Measurements from ENCODE around the gene LAMA2.

Gene LAMA2

DNA sequence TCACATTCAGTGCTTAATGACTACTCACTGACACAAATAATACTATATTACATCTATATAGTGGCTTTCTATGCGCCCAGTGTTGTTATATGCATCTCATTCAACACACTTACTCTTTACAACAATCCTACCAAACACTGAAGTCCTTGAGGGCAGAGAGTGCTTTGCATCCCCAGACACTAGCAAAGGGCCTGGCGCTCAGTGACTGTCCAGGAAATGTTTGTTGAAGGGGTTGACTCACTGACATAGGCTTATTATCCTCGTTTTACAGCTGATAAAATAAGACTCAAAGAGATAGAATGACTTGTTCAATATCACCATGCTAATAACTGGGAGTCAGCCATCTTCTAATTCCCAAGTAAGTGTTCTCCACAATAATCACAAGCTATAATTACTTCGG, 663.8 kb downstream of the LAMA2 start:
- Histone ChIP-seq H3K36me3 (replicated peaks; ENCODE audit: insufficient read depth, low read length) (no peaks in the 10 kb centered on the region), H3F3A (ENCODE audit: insufficient read depth, low read length) (no peaks in the 10 kb centered on the region), H3K4me1 (ENCODE audit: low read length) (no peaks in the 10 kb centered on the region), H3K9ac (ENCODE audit: low read length) (no peak overlapping the region), H4K20me1 (ENCODE audit: insufficient read depth, low read length) (no peaks in the 10 kb centered on the region), H3K4me2 (ENCODE audit: low read depth, low read length) (no peak overlapping the region), H3K9me2 (replicated peaks; ENCODE audit: insufficient read depth, low read length) (no peaks in the 10 kb centered on the region), H3K9me3 (replicated peaks; ENCODE audit: insufficient read depth, low read length) (no peaks in the 10 kb centered on the region), H2AFZ (ENCODE audit: low read length) (no peak overlapping the region), H3K79me2 (ENCODE audit: low read length) (no peaks in the 10 kb centered on the region), H3K27ac (ENCODE audit: low read length) (no peak overlapping the region), H3K4me3 (ENCODE audit: low read length) (no peak overlapping the region), H3K27me3 (replicated peaks; ENCODE audit: insufficient read depth, low read length) (no peaks in the 10 kb centered on the region)
- TF ChIP-seq, protein P1, sequence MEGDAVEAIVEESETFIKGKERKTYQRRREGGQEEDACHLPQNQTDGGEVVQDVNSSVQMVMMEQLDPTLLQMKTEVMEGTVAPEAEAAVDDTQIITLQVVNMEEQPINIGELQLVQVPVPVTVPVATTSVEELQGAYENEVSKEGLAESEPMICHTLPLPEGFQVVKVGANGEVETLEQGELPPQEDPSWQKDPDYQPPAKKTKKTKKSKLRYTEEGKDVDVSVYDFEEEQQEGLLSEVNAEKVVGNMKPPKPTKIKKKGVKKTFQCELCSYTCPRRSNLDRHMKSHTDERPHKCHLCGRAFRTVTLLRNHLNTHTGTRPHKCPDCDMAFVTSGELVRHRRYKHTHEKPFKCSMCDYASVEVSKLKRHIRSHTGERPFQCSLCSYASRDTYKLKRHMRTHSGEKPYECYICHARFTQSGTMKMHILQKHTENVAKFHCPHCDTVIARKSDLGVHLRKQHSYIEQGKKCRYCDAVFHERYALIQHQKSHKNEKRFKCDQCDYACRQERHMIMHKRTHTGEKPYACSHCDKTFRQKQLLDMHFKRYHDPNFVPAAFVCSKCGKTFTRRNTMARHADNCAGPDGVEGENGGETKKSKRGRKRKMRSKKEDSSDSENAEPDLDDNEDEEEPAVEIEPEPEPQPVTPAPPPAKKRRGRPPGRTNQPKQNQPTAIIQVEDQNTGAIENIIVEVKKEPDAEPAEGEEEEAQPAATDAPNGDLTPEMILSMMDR (IDR thresholded peaks at IDR 0.05; ENCODE audit: low read length) = no peak
- TF ChIP-seq EZH2 (optimal IDR thresholded peaks at IDR 0.05; ENCODE audit: low read depth, low read length) (no peak), EZH2phosphoT487 (IDR thresholded peaks at IDR 0.05; ENCODE audit: low read length) (no peak)
- no peak for DNase-seq

DNA sequence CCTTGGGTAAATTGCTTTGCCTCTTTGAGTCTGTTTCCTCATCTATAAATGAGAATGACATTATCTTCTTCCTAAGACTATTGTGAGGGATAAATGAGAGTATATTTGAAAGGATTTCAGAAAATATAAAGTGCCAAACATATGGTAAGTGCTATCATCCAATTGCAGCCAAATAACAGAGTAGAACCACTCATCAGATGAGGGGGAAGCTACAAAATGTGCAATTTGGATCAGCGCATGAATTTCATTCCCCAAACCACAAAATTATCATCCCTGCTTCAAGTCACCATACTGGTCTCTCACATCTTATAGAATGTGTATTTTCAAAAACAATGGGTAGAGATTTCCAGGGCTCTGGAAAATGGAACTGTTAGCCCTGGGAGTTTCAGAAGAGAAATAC, 668.5 kb downstream of the LAMA2 start:
- Histone ChIP-seq H3K79me2 (ENCODE audit: low read length) (no peaks in the 10 kb centered on the region), H3K36me3 (replicated peaks; ENCODE audit: insufficient read depth, low read length) (no peaks in the 10 kb centered on the region), H3K4me1 (ENCODE audit: low read length) (no peaks in the 10 kb centered on the region), H3F3A (ENCODE audit: insufficient read depth, low read length) (no peaks in the 10 kb centered on the region), H3K9me3 (replicated peaks; ENCODE audit: insufficient read depth, low read length) (no peaks in the 10 kb centered on the region; the same call in 1 of the 2 replicates), H3K9me2 (replicated peaks; ENCODE audit: insufficient read depth, low read length) (no peaks in the 10 kb centered on the region), H3K27ac (ENCODE audit: low read length) (no peak overlapping the region), H3K4me3 (ENCODE audit: low read length) (no peak overlapping the region), H4K20me1 (ENCODE audit: insufficient read depth, low read length) (no peaks in the 10 kb centered on the region), H2AFZ (ENCODE audit: low read length) (no peak overlapping the region), H3K9ac (ENCODE audit: low read length) (no peak overlapping the region), H3K27me3 (replicated peaks; ENCODE audit: insufficient read depth, low read length) (no peaks in the 10 kb centered on the region), H3K4me2 (ENCODE audit: low read depth, low read length) (no peak overlapping the region)
- TF ChIP-seq EZH2phosphoT487 (IDR thresholded peaks at IDR 0.05; ENCODE audit: low read length) = no peak
- TF ChIP-seq EZH2 (optimal IDR thresholded peaks at IDR 0.05; ENCODE audit: low read depth, low read length) = no peak
- TF ChIP-seq, protein P1 (IDR thresholded peaks at IDR 0.05; ENCODE audit: low read length) = no peak
- DNase-seq = no peak

DNA sequence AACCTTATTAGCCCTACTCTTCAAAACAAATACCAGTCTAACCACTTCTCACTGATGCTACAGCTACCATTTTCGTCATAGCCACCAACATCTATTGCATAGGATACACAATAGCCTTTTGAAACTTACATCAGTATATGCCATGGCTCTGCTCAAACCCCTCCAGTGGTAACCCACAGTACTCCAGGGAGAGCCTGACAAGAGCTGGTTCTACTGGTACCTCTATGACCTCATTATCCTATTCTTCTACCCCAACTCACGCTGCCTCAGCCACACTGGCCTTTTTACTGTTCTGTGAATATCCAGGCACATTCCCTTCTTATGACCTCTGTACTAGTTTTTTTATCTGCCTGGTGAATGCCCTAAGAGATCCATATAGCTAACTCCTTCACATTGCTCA, 669.5 kb downstream of the LAMA2 start:
- H2AFZ ChIP-seq (ENCODE audit: low read length) = no peak overlapping the region
- no peaks in the 10 kb centered on the region for H3K27me3 ChIP-seq (replicated peaks; ENCODE audit: insufficient read depth, low read length)
- TF ChIP-seq, protein P1 (IDR thresholded peaks at IDR 0.05; ENCODE audit: low read length) = no peak
- TF ChIP-seq EZH2 (optimal IDR thresholded peaks at IDR 0.05; ENCODE audit: low read depth, low read length) = no peak
- TF ChIP-seq EZH2phosphoT487 (IDR thresholded peaks at IDR 0.05; ENCODE audit: low read length) = no peak
- H3K9me3 ChIP-seq (replicated peaks; ENCODE audit: insufficient read depth, low read length) = no peaks in the 10 kb centered on the region; the same call in 1 of the 2 replicates
- no peak for DNase-seq
- H4K20me1 ChIP-seq (ENCODE audit: insufficient read depth, low read length) = no peaks in the 10 kb centered on the region
- no peak overlapping the region for H3K27ac ChIP-seq (ENCODE audit: low read length)
- no peaks in the 10 kb centered on the region for H3K4me1 ChIP-seq (ENCODE audit: low read length)
- H3K4me2 ChIP-seq (ENCODE audit: low read depth, low read length) = no peak overlapping the region
- no peaks in the 10 kb centered on the region for H3F3A ChIP-seq (ENCODE audit: insufficient read depth, low read length)
- H3K36me3 ChIP-seq (replicated peaks; ENCODE audit: insufficient read depth, low read length) = no peaks in the 10 kb centered on the region
- no peak overlapping the region for H3K4me3 ChIP-seq (ENCODE audit: low read length)
- no peaks in the 10 kb centered on the region for H3K9me2 ChIP-seq (replicated peaks; ENCODE audit: insufficient read depth, low read length)
- no peak overlapping the region for H3K9ac ChIP-seq (ENCODE audit: low read length)
- H3K79me2 ChIP-seq (ENCODE audit: low read length) = no peaks in the 10 kb centered on the region
